Measurements from ENCODE around the gene UVRAG.

DNA sequence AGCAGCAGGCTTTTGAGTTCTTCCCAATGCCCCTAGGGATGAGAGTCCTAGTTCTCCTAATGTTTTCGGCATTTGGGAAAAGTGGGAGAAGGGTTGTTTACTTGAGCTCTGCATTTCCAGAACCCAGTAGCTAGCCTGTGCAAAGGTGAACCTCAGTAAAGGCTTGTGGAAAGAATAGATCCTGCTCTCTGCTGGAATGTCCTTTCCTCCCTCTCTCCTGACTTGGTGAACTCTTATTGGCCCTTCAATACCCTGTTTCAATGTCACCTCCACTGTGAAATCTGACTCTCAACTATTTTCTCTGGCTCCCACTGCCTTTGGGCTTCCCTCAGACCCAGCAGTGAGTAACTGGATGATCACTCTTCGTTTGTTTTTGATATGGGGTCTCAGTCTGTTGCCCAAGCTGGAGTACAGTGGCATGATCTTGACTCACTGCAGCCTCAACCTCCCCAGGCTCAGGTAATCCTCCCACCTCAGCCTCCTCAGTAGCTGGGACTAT is 2.4 kb upstream of the UVRAG start:
- TF ChIP-seq, protein P1, sequence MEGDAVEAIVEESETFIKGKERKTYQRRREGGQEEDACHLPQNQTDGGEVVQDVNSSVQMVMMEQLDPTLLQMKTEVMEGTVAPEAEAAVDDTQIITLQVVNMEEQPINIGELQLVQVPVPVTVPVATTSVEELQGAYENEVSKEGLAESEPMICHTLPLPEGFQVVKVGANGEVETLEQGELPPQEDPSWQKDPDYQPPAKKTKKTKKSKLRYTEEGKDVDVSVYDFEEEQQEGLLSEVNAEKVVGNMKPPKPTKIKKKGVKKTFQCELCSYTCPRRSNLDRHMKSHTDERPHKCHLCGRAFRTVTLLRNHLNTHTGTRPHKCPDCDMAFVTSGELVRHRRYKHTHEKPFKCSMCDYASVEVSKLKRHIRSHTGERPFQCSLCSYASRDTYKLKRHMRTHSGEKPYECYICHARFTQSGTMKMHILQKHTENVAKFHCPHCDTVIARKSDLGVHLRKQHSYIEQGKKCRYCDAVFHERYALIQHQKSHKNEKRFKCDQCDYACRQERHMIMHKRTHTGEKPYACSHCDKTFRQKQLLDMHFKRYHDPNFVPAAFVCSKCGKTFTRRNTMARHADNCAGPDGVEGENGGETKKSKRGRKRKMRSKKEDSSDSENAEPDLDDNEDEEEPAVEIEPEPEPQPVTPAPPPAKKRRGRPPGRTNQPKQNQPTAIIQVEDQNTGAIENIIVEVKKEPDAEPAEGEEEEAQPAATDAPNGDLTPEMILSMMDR (IDR thresholded peaks at IDR 0.05 in 8 of 11, conservative IDR thresholded peaks at IDR 0.05 in 3 of 11) = no peak
- no peak for TF ChIP-seq POLR2A (IDR thresholded peaks at IDR 0.05)

Data from spleen (tissue), 7 donors.